K562 (cell line): ENCODE measurements around the gene ZNF652. TPM values are rescaled to one million over a fixed set of nuclear protein-coding genes. Genes with fewer than 3 reads are reported as not detected.

Source experiments
- CBX1 ChIP-seq: sonication (generic); IDR thresholded peaks from 2 replicates; pipeline ENCODE4 v1.6.1; 2016; ENCODE audit warnings: antibody characterized with exemption, low read depth, mild to moderate bottlenecking
- CCAR2 ChIP-seq: fragments of 200-400 bp; formaldehyde crosslinking; IDR thresholded peaks from 2 replicates; pipeline ENCODE4 v1.6.1; 2017; ENCODE audit warnings: mild to moderate bottlenecking, low read depth, low read length
- E2F4 ChIP-seq: sonication (generic); formaldehyde crosslinking; IDR thresholded peaks from 2 replicates; pipeline ENCODE4 v1.8.0; 2022; ENCODE audit warnings: mild to moderate bottlenecking, low read depth, missing genetic modification reagents
- ELF1 ChIP-seq: fragments of 200-800 bp; sonication (Bioruptor generic); IDR thresholded peaks from 2 replicates; pipeline ENCODE4 v1.6.1; 2016; ENCODE audit warnings: missing genetic modification characterization, missing compliant biosample characterization
- FOXO4 ChIP-seq: fragments of 450-650 bp; formaldehyde crosslinking; IDR thresholded peaks from 2 replicates; pipeline ENCODE4 v1.4.0; 2020; ENCODE audit warnings: mild to moderate bottlenecking, moderate library complexity
- GATAD2A ChIP-seq: fragments of 450-650 bp; IDR thresholded peaks from 2 replicates; pipeline ENCODE4 v1.6.1; 2017
- JUN ChIP-seq, 2 experiments: sonication (generic) in 1 of 2; formaldehyde crosslinking in 1 of 2; IDR thresholded peaks; 2 replicates each; pipeline versions ENCODE4 v1.6.1 to v1.8.0; 2012 to 2022; ENCODE audit warnings: borderline replicate concordance in 2 of 2, mild to moderate bottlenecking in 2 of 2, improper control_type of control experiment in 1 of 2, low read depth in 1 of 2, low read length in 1 of 2, missing genetic modification reagents in 1 of 2
- NKRF ChIP-seq: fragments of 450-650 bp; IDR thresholded peaks from 2 replicates; pipeline ENCODE4 v1.6.1; 2016; ENCODE audit warnings: borderline replicate concordance
- NUFIP1 ChIP-seq: fragments of 450-650 bp; IDR thresholded peaks from 2 replicates; pipeline ENCODE4 v1.6.1; 2018; ENCODE audit not compliant: partially characterized antibody
- POLR2AphosphoS2 ChIP-seq: IDR thresholded peaks from 2 replicates; pipeline ENCODE4 v1.6.1; 2012; ENCODE audit warnings: low read length, improper control_type of control experiment
- RAD21 ChIP-seq, 2 experiments: fragments of 250-450 bp in 1 of 2; fragments of 450-650 bp in 1 of 2; sonication (Bioruptor Pico) in 1 of 2; formaldehyde crosslinking in 1 of 2; IDR thresholded peaks in 1 of 2; conservative IDR thresholded peaks in 1 of 2; 2 replicates each; pipeline versions ENCODE4 v1.4.0 to v1.8.0; 2020 to 2022; ENCODE audit warnings: mild to moderate bottlenecking in 2 of 2, moderate library complexity in 1 of 2
- RBM25 ChIP-seq: fragments of 200-400 bp; formaldehyde crosslinking; IDR thresholded peaks from 2 replicates; pipeline ENCODE4 v1.6.1; 2018; ENCODE audit warnings: low read length, low read depth, moderate library complexity; ENCODE audit not compliant: severe bottlenecking
- SIN3A ChIP-seq, 2 experiments: fragments of 150-350 bp in 1 of 2; IDR thresholded peaks; 2 replicates each; pipeline ENCODE4 v1.6.1; 2011 to 2016; ENCODE audit warnings: borderline replicate concordance in 2 of 2, low read depth in 2 of 2, low read length in 2 of 2, mild to moderate bottlenecking in 2 of 2, moderate library complexity in 2 of 2; ENCODE audit not compliant: control insufficient read depth in 1 of 2
- SMARCE1 ChIP-seq: fragments of 450-650 bp; IDR thresholded peaks from 2 replicates; pipeline ENCODE4 v1.7.1; 2016; ENCODE audit warnings: mild to moderate bottlenecking
- STAT5A ChIP-seq: IDR thresholded peaks from 2 replicates; pipeline ENCODE4 v1.6.1; 2012; ENCODE audit warnings: low read length, inconsistent platforms, borderline replicate concordance
- TCFL5 ChIP-seq: fragments of 250-450 bp; sonication (Bioruptor Pico); conservative IDR thresholded peaks from 2 replicates; pipeline ENCODE4 v1.6.1; 2021; ENCODE audit warnings: mild to moderate bottlenecking, moderate library complexity, matching md5 sums
- TEAD2 ChIP-seq: fragments of 450-650 bp; IDR thresholded peaks from 2 replicates; pipeline ENCODE4 v1.6.1; 2016; ENCODE audit warnings: missing genetic modification characterization, control low read depth, missing compliant biosample characterization
- U2AF1 ChIP-seq: fragments of 200-400 bp; formaldehyde crosslinking; optimal IDR thresholded peaks from 2 replicates; pipeline ENCODE3; 2017; ENCODE audit warnings: mild to moderate bottlenecking, low read depth, low read length, moderate library complexity
- ZKSCAN3 ChIP-seq: fragments of 250-450 bp; sonication (Bioruptor Pico); IDR thresholded peaks from 2 replicates; pipeline ENCODE4 v1.4.0; 2020
- ZNF212 ChIP-seq: fragments of 450-650 bp; formaldehyde crosslinking; IDR thresholded peaks from 2 replicates; pipeline ENCODE4 v1.4.0; 2020; ENCODE audit warnings: mild to moderate bottlenecking
- ZNF24 ChIP-seq: fragments of 450-650 bp; IDR thresholded peaks from 2 replicates; pipeline ENCODE4 v1.6.1; 2016
- ZNF384 ChIP-seq: IDR thresholded peaks from 2 replicates; pipeline ENCODE4 v1.6.1; 2012; ENCODE audit warnings: low read depth, low read length, improper control_type of control experiment
- ZNF398 ChIP-seq: fragments of 250-450 bp; sonication (Bioruptor Pico); IDR thresholded peaks from 2 replicates; pipeline ENCODE4 v1.8.0; 2021; ENCODE audit warnings: moderate library complexity, mild to moderate bottlenecking, inconsistent platforms
- ZNF551 ChIP-seq: fragments of 250-450 bp; sonication (Bioruptor Pico); IDR thresholded peaks from 2 replicates; pipeline ENCODE4 v1.5.0; 2021; ENCODE audit warnings: mild to moderate bottlenecking, moderate library complexity
- polyA plus RNA-seq, 8 experiments: library from polyadenylated mRNA; depleted of rRNA in 4 of 8; stranded (reverse) in 5 of 8; unstranded in 3 of 8; fragments of >200 nt; fragmentation: Nextera tagmentation in 2 of 8; fragmentation: Illumina TruSeq in 1 of 8; extraction: Ambion mirVana in 2 of 8; extraction: Trizol in 1 of 8; gene quantifications; 2 replicates each; pipeline versions ENCODE4 v1.2.1 to v1.2.3, GENCODE V29; 2011 to 2014; ENCODE audit warnings: inconsistent platforms in 1 of 8, missing spikeins in 1 of 8
- total RNA-seq, 7 experiments: library from RNA; depleted of rRNA in 6 of 7; stranded (reverse); fragments of >200 nt in 6 of 7; fragmentation: Illumina TruSeq in 2 of 7; extraction: Trizol in 2 of 7; gene quantifications; 2 replicates each; pipeline versions ENCODE4 v1.2.1 to v1.2.3, GENCODE V29; 2011 to 2021; ENCODE audit warnings: low replicate concordance in 1 of 7

Gene ZNF652
- total and polyA plus RNA-seq, 9 of the 15 experiments (the other 6 are each of a cell fraction or from before 2014, with no cell fraction given): 5.1 to 15.5 (median 7.8) TPM

- no peak for TF ChIP-seq ZNF551 (CRISPR knock-in tag)
- TF ChIP-seq STAT5A: no peak
- TF ChIP-seq CBX1: no peak
- no peak for TF ChIP-seq CCAR2
- TF ChIP-seq NKRF: no peak
- TF ChIP-seq RBM25: no peak
- no peak for TF ChIP-seq TEAD2
- TF ChIP-seq NUFIP1: no peak
- TF ChIP-seq ZKSCAN3 (CRISPR knock-in tag): no peak
- no peak for TF ChIP-seq SIN3A (IDR thresholded peaks at IDR 0.05; ENCODE audit: borderline replicate concordance in 2 of 2, control insufficient read depth in 1 of 2, low read depth in 2 of 2, low read length in 2 of 2)
- TF ChIP-seq GATAD2A: no peak
- no peak for TF ChIP-seq ZNF384
- no peak for TF ChIP-seq FOXO4 (CRISPR knock-in tag)
- no peak for TF ChIP-seq U2AF1
- TF ChIP-seq POLR2AphosphoS2: no peak
- no peak for TF ChIP-seq TCFL5
- no peak; the same call in 1 of the 2 replicates for TF ChIP-seq ELF1
- 0 out of 2 replicates have a peak, but pooled peaks have one; percentile 10 for TF ChIP-seq JUN (IDR thresholded peaks at IDR 0.05; ENCODE audit: borderline replicate concordance, low read depth, low read length)
- no peak for TF ChIP-seq JUN (CRISPR knock-in tag; IDR thresholded peaks at IDR 0.05; ENCODE audit: borderline replicate concordance)
- no peak for TF ChIP-seq SMARCE1
- TF ChIP-seq ZNF398 (CRISPR knock-in tag): no peak
- TF ChIP-seq ZNF212 (CRISPR knock-in tag): no peak
- TF ChIP-seq ZNF24: no peak
- TF ChIP-seq E2F4 (CRISPR knock-in tag): no peak
- TF ChIP-seq RAD21 (CRISPR knock-in tag; conservative IDR thresholded peaks at IDR 0.05 in 1 of 2, IDR thresholded peaks at IDR 0.05 in 1 of 2): peak; percentile 94 to 95
Observed at GRCh38 chr17:49407981-49408501, 46.0 kb upstream of the ZNF652 start (continued).
